ENCODE data around the gene RNF183.

GRCh38 chr9:113269871-113270270 is 33.3 kb downstream of the RNF183 start:
- TF ChIP-seq POLR2AphosphoS5 (IDR thresholded peaks at IDR 0.05), result no peak
- no peak for TF ChIP-seq CTCF (IDR thresholded peaks at IDR 0.05)
- no peak for TF ChIP-seq POLR2A (IDR thresholded peaks at IDR 0.05)
